ENCODE results near the gene PRDM11. TPM values are rescaled to one million over a fixed set of nuclear protein-coding genes. Genes with fewer than 3 reads are reported as not detected.

PRDM11 gene
- total RNA-seq, 1 donor from 2014 or later, result 24.0 TPM

- no peak overlapping the region for H3K27ac Mint-ChIP-seq
- H3K4me1 Mint-ChIP-seq (ENCODE audit: unreplicated experiment), result peaks cover 11% of the 10 kb centered on the region
- no peak overlapping the region for H3K4me3 Mint-ChIP-seq
- TF ChIP-seq, protein P1, sequence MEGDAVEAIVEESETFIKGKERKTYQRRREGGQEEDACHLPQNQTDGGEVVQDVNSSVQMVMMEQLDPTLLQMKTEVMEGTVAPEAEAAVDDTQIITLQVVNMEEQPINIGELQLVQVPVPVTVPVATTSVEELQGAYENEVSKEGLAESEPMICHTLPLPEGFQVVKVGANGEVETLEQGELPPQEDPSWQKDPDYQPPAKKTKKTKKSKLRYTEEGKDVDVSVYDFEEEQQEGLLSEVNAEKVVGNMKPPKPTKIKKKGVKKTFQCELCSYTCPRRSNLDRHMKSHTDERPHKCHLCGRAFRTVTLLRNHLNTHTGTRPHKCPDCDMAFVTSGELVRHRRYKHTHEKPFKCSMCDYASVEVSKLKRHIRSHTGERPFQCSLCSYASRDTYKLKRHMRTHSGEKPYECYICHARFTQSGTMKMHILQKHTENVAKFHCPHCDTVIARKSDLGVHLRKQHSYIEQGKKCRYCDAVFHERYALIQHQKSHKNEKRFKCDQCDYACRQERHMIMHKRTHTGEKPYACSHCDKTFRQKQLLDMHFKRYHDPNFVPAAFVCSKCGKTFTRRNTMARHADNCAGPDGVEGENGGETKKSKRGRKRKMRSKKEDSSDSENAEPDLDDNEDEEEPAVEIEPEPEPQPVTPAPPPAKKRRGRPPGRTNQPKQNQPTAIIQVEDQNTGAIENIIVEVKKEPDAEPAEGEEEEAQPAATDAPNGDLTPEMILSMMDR (conservative IDR thresholded peaks at IDR 0.05), result no peak
- no peaks in the 10 kb centered on the region for H3K9me3 Mint-ChIP-seq
- no peaks in the 10 kb centered on the region for H3K27me3 Mint-ChIP-seq
- H3K36me3 Mint-ChIP-seq, result peaks cover 15% of the 10 kb centered on the region
- no peak for DNase-seq (ENCODE audit: extremely low spot score, unreplicated experiment)
These were observed 70.5 kb downstream of the PRDM11 start for GRCh38 chr11:45216901-45217300.

GRCh38 chr11:45217991-45218390 is 71.6 kb downstream of the PRDM11 start:
- TF ChIP-seq, protein P1 (conservative IDR thresholded peaks at IDR 0.05), result no peak
- no peak overlapping the region for H3K27ac Mint-ChIP-seq
- peaks cover 10% of the 10 kb centered on the region for H3K4me1 Mint-ChIP-seq (ENCODE audit: unreplicated experiment)
- no peak for DNase-seq (ENCODE audit: extremely low spot score, unreplicated experiment)
- H3K4me3 Mint-ChIP-seq, result no peak overlapping the region
- H3K36me3 Mint-ChIP-seq, result peaks cover 14% of the 10 kb centered on the region
- no peaks in the 10 kb centered on the region for H3K9me3 Mint-ChIP-seq
- no peaks in the 10 kb centered on the region for H3K27me3 Mint-ChIP-seq

DNA sequence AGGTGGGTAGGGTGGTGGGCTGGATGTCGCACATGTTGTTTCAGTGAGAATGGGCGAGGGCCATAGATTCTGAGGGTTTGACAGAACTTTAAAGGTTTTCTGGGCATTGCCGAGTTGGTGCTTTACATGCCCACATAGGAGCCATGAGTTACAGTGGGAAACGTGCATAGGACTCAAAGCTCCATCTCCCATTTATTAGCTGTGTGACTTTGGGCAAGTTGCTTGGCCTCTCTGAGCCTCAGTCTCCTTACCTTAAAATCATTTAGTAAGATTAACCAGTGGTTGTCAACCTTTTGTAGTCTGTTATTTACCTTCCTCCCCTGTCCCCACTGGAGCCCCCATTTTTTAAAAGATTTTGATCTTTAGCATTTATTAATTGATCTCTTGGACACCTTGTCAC is 72.3 kb downstream of the PRDM11 start:
- H3K27ac Mint-ChIP-seq, result no peak overlapping the region
- H3K36me3 Mint-ChIP-seq, result peaks cover 13% of the 10 kb centered on the region
- DNase-seq (ENCODE audit: extremely low spot score, unreplicated experiment), result no peak
- H3K9me3 Mint-ChIP-seq, result no peaks in the 10 kb centered on the region
- no peak overlapping the region for H3K4me3 Mint-ChIP-seq
- TF ChIP-seq, protein P1 (conservative IDR thresholded peaks at IDR 0.05), result no peak
- no peaks in the 10 kb centered on the region for H3K27me3 Mint-ChIP-seq
- H3K4me1 Mint-ChIP-seq (ENCODE audit: unreplicated experiment), result peaks cover 5% of the 10 kb centered on the region

DNA sequence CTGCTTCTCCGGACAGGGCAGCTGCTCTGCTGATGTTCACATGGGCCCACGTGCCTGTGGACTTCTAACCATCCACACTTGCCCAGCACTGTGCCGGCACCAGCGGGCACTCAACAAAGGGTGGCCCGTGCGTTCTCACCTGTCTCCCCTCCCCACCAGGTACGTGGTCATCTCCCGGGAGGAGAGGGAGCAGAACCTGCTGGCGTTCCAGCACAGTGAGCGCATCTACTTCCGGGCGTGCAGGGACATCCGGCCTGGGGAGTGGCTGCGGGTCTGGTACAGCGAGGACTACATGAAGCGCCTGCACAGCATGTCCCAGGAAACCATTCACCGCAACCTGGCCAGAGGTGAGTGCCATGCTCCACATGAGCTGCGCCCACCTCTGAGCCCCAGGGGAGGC is 73.0 kb downstream of the PRDM11 start:
- Mint-ChIP-seq H3K36me3 (peaks cover 18% of the 10 kb centered on the region), H3K9me3 (no peaks in the 10 kb centered on the region), H3K4me1 (ENCODE audit: unreplicated experiment) (peaks cover 5% of the 10 kb centered on the region), H3K27ac (no peak overlapping the region), H3K27me3 (no peaks in the 10 kb centered on the region), H3K4me3 (no peak overlapping the region)
- DNase-seq (ENCODE audit: extremely low spot score, unreplicated experiment), result no peak
- TF ChIP-seq, protein P1 (conservative IDR thresholded peaks at IDR 0.05), result no peak

GRCh38 chr11:45223496-45223895 is 77.1 kb downstream of the PRDM11 start:
- Mint-ChIP-seq H3K4me3 (no peak overlapping the region), H3K36me3 (peaks cover 29% of the 10 kb centered on the region), H3K27me3 (no peaks in the 10 kb centered on the region), H3K27ac (no peak overlapping the region), H3K9me3 (no peaks in the 10 kb centered on the region), H3K4me1 (ENCODE audit: unreplicated experiment) (no peaks in the 10 kb centered on the region)
- DNase-seq (ENCODE audit: extremely low spot score, unreplicated experiment), result no peak
- TF ChIP-seq, protein P1 (conservative IDR thresholded peaks at IDR 0.05), result no peak

DNA sequence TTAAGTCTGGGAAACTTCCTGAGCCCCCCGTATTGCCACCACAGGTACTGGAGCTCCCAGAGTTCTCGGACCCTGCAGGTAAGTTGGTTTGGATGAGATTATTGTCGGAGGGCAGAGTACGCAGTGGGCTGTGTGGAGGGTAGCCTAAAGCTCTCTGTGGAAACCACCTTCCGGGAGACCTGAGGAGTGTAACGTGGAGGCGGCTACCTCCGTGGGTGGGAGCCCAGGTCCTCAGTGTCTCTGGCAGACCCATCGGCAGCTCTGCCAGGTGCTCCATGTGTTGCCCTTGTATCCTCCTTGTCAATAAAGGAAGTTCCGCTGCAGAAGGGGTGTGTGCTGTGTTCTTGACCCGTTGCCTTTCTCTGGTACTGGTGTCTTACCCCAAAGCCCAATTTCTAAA is 78.3 kb downstream of the PRDM11 start:
- Mint-ChIP-seq H3K9me3 (no peaks in the 10 kb centered on the region), H3K4me3 (no peak overlapping the region), H3K4me1 (ENCODE audit: unreplicated experiment) (no peaks in the 10 kb centered on the region), H3K36me3 (peaks cover 32% of the 10 kb centered on the region), H3K27me3 (no peaks in the 10 kb centered on the region), H3K27ac (no peak overlapping the region)
- no peak for DNase-seq (ENCODE audit: extremely low spot score, unreplicated experiment)
- TF ChIP-seq, protein P1 (conservative IDR thresholded peaks at IDR 0.05), result no peak

Data from type B pancreatic cell (in vitro differentiated cells).